ENCODE measurements around the gene WFDC1. TPM values are rescaled to one million over a fixed set of nuclear protein-coding genes. Genes with fewer than 3 reads are reported as not detected.

WFDC1 gene
- total RNA-seq (2013; cell fraction: nucleolus; rRNA removed), result not detected in 2 replicates
- total RNA-seq (2014; rRNA removed) (not detected in 2 replicates), total RNA-seq (2014; rRNA removed; fragmentation: Illumina TruSeq; extraction: Trizol) (not detected in 2 replicates), total RNA-seq (2021) (not detected in 2 replicates), polyA plus RNA-seq (2011; rRNA removed) (not detected in 2 replicates), polyA plus RNA-seq (2014; fragmentation: Illumina TruSeq; extraction: Trizol) (not detected in 2 replicates), polyA plus RNA-seq (2014; fragmentation: Nextera tagmentation; extraction: Ambion mirVana) (not detected), polyA plus RNA-seq (2014; rRNA removed) (not detected in 2 replicates), polyA plus RNA-seq (2016; fragmentation: Nextera tagmentation; extraction: Ambion mirVana) (not detected), polyA minus RNA-seq (2011; rRNA and poly(A)+ RNA removed) (not detected in 2 replicates), Bru-seq, nascent RNA (percentile 7 among the genes with signal in this experiment), BruChase-seq, experiment 1, labeled RNA remaining after a 6-hour chase (percentile 3 among the genes with signal in this experiment), BruChase-seq, experiment 2, labeled RNA remaining after a 2-hour chase (percentile 7 among the genes with signal in this experiment)
- polyA plus RNA-seq (2011; ENCODE audit: low read depth), result not detected
- not detected in 2 replicates for polyA plus RNA-seq (2011; cell fraction: cytosol; rRNA removed)
- not detected in 2 replicates for polyA plus RNA-seq (2011; cell fraction: nucleus; rRNA removed)
- not detected in 2 replicates for polyA plus RNA-seq (2012)
- polyA minus RNA-seq (2011; cell fraction: cytosol; rRNA and poly(A)+ RNA removed), result not detected in 2 replicates
- not detected in 2 replicates for polyA minus RNA-seq (2011; cell fraction: nucleus; rRNA and poly(A)+ RNA removed)
- long read RNA-seq, experiment 1, result 0 reads
- long read RNA-seq, experiment 2, result 0 reads

DNA sequence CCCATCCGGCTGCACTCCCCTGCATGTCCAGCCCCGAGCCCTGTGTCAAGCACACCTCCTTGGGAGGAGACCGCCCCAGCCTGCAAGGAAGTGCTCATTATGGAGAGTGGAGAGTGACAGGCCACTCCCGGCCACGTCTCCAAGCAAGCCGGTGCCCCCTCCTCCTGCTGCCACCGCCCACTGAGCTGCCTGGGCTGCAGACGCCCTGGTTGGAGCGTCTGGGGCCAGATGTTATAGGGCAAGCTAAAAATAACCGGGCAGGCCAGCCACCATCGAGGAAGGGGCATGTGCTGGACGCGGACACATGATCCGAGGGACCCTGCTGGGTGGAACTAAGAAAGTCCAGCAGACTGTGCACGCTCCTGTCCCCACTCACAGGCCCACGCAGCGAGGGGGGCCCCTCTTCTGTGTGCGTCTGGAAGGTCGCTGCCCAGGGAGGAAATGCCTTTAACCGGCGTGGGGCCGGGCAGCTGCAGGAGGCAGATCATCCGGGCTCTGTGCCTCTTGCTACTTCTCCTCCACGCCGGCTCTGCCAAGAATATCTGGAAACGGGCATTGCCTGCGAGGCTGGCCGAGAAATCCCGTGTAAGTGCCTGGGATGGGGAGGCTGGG lies at the start of gene WFDC1:
TSS of gene WFDC1 (plus strand) at position 348 of the 612 bp plus-strand sequence. CDS start at position 442, 94 bp downstream.
- BruUV-seq (replicated peaks), result no TSS peak
- FAIRE-seq, result no peak
- H3K4me2 ChIP-seq (ENCODE audit: control insufficient read depth, insufficient read depth), result no peak within 1 kb of the TSS
- ATAC-seq, result no peak
- in situ Hi-C loops (cut with MboI) (no loop called here), intact Hi-C loops (cut with micrococcal nuclease; ENCODE audit: unreplicated experiment) (no loop called here)
- ChIA-PET POLR2A (no interaction called here), SMC1A (ENCODE audit: uncharacterized antibody, unreplicated experiment) (no interaction called here), CTCF (no interaction called here), RAD21 (ENCODE audit: unreplicated experiment) (no interaction called here)
- H3K27ac ChIP-seq (ENCODE audit: control insufficient read depth, insufficient read depth), result no peak within 1 kb of the TSS
- 4% methylated on average over 29 of the region's 29 CpGs for WGBS (ENCODE audit: insufficient coverage, insufficient replicate concordance, low lambda C conversion rate, missing lambda C conversion rate)
- H3K9me3 ChIP-seq (replicated peaks; ENCODE audit: control insufficient read depth, insufficient read depth, low read length), result no peaks in the 10 kb centered on the region
- H3K27me3 ChIP-seq (replicated peaks in 1 of 2; ENCODE audit: control insufficient read depth in 2 of 2, insufficient read depth in 2 of 2, low read length in 1 of 2), result peaks cover 9 to 12% of the 10 kb centered on the region in 2 experiments
- no peak within 1 kb of the TSS for H3K9ac ChIP-seq (ENCODE audit: control insufficient read depth, insufficient read depth, low read length)
- no peak within 1 kb of the TSS; the same call in 1 of the 2 replicates for H2AFZ ChIP-seq (ENCODE audit: control insufficient read depth, low read depth, low read length)
- DNase-seq (ENCODE audit: low read depth, low spot score), result no peak
- no peaks in the 10 kb centered on the region for H4K20me1 ChIP-seq (ENCODE audit: control insufficient read depth, insufficient read depth)
- no peak for TF ChIP-seq RFX5 (IDR thresholded peaks at IDR 0.05; ENCODE audit: low read depth, low read length)
- peak; percentile 25 for TF ChIP-seq SUZ12 (IDR thresholded peaks at IDR 0.05; ENCODE audit: unreplicated experiment)
- no peak within 1 kb of the TSS for H3K4me3 ChIP-seq
- H3K4me1 ChIP-seq (ENCODE audit: control insufficient read depth, insufficient read depth, low read length), result no peaks in the 10 kb centered on the region
- no peaks in the 10 kb centered on the region for H3K36me3 ChIP-seq (ENCODE audit: control insufficient read depth in 2 of 2, insufficient read depth in 2 of 2, low read length in 1 of 2)
- no peaks in the 10 kb centered on the region for H3K79me2 ChIP-seq (ENCODE audit: control insufficient read depth, insufficient read depth, low read length)
